ENCODE data around the gene SNX32.

The SNX32 gene

DNA sequence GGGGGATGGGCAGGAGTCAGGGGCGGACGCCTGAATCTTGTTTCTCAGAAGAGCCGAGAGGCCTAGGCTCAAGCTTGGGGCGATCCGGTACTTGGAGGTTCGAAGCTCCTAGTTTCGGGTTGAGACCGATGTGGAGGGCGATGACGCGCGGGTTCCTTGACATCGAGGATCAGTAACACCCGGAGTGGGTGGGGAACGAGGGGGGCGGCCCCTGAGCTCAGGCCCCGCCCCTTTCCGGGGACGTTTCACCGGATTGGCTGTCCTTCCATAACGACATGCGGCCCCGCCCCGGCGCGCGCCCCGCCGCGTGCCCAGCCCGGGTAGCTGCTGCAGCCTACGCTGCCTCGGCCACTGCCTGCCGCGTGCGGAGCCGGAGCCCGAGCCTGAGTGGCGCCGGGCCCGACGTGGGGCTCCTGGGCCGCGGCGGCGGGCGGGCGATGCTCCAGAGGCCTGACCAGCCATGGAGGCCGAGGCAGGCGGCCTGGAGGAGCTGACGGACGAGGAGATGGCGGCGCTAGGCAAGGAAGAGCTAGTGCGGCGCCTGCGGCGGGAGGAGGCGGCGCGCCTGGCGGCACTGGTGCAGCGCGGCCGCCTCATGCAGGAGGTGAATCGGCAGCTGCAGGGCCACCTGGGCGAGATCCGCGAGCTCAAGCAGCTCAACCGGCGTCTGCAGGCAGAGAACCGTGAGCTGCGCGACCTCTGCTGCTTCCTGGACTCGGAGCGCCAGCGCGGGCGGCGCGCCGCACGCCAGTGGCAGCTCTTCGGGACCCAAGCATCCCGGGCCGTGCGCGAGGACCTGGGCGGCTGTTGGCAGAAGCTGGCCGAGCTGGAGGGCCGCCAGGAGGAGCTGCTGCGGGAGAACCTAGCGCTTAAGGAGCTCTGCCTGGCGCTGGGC, 56.8 kb downstream of the SNX32 start, which contains the start of gene CCDC85B (continued):
- TF ChIP-seq, protein P1, sequence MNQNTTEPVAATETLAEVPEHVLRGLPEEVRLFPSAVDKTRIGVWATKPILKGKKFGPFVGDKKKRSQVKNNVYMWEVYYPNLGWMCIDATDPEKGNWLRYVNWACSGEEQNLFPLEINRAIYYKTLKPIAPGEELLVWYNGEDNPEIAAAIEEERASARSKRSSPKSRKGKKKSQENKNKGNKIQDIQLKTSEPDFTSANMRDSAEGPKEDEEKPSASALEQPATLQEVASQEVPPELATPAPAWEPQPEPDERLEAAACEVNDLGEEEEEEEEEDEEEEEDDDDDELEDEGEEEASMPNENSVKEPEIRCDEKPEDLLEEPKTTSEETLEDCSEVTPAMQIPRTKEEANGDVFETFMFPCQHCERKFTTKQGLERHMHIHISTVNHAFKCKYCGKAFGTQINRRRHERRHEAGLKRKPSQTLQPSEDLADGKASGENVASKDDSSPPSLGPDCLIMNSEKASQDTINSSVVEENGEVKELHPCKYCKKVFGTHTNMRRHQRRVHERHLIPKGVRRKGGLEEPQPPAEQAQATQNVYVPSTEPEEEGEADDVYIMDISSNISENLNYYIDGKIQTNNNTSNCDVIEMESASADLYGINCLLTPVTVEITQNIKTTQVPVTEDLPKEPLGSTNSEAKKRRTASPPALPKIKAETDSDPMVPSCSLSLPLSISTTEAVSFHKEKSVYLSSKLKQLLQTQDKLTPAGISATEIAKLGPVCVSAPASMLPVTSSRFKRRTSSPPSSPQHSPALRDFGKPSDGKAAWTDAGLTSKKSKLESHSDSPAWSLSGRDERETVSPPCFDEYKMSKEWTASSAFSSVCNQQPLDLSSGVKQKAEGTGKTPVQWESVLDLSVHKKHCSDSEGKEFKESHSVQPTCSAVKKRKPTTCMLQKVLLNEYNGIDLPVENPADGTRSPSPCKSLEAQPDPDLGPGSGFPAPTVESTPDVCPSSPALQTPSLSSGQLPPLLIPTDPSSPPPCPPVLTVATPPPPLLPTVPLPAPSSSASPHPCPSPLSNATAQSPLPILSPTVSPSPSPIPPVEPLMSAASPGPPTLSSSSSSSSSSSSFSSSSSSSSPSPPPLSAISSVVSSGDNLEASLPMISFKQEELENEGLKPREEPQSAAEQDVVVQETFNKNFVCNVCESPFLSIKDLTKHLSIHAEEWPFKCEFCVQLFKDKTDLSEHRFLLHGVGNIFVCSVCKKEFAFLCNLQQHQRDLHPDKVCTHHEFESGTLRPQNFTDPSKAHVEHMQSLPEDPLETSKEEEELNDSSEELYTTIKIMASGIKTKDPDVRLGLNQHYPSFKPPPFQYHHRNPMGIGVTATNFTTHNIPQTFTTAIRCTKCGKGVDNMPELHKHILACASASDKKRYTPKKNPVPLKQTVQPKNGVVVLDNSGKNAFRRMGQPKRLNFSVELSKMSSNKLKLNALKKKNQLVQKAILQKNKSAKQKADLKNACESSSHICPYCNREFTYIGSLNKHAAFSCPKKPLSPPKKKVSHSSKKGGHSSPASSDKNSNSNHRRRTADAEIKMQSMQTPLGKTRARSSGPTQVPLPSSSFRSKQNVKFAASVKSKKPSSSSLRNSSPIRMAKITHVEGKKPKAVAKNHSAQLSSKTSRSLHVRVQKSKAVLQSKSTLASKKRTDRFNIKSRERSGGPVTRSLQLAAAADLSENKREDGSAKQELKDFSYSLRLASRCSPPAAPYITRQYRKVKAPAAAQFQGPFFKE (tag by site-specific recombination; IDR thresholded peaks at IDR 0.05; ENCODE audit: borderline replicate concordance) = no peak
- TF ChIP-seq ZFHX2 (tag by site-specific recombination; conservative IDR thresholded peaks at IDR 0.05) (peak; percentile 51), KLF9 (tag by site-specific recombination; IDR thresholded peaks at IDR 0.05; ENCODE audit: low read depth) (peak; percentile 49; the same call in 1 of the 2 replicates), ZNF341 (tag by site-specific recombination; IDR thresholded peaks at IDR 0.05; ENCODE audit: low read depth) (peak; percentile 69), KLF10 (tag by site-specific recombination; IDR thresholded peaks at IDR 0.05) (peak; percentile 51; the same call in 1 of the 2 replicates), KLF8 (tag by site-specific recombination; IDR thresholded peaks at IDR 0.05) (peak; percentile 40; the same call in 1 of the 2 replicates), ZNF600 (tag by site-specific recombination; IDR thresholded peaks at IDR 0.05) (0 out of 2 replicates have a peak, but pooled peaks have one; percentile 9), ZBTB17 (tag by site-specific recombination; IDR thresholded peaks at IDR 0.05) (peak; percentile 85), YY1 (tag by site-specific recombination; IDR thresholded peaks at IDR 0.05) (peak; percentile 52; the same call in 1 of the 2 replicates), HOXC10 (CRISPR knock-in tag; IDR thresholded peaks at IDR 0.05) (peak; percentile 91; the same call in 1 of the 2 replicates), ZBTB8A (tag by site-specific recombination; IDR thresholded peaks at IDR 0.05) (peak; percentile 55)
- TF ChIP-seq, protein P2, sequence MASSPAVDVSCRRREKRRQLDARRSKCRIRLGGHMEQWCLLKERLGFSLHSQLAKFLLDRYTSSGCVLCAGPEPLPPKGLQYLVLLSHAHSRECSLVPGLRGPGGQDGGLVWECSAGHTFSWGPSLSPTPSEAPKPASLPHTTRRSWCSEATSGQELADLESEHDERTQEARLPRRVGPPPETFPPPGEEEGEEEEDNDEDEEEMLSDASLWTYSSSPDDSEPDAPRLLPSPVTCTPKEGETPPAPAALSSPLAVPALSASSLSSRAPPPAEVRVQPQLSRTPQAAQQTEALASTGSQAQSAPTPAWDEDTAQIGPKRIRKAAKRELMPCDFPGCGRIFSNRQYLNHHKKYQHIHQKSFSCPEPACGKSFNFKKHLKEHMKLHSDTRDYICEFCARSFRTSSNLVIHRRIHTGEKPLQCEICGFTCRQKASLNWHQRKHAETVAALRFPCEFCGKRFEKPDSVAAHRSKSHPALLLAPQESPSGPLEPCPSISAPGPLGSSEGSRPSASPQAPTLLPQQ (tag by site-specific recombination; IDR thresholded peaks at IDR 0.05) = 0 out of 2 replicates have a peak, but pooled peaks have one; percentile 30
- TF ChIP-seq, protein P3, sequence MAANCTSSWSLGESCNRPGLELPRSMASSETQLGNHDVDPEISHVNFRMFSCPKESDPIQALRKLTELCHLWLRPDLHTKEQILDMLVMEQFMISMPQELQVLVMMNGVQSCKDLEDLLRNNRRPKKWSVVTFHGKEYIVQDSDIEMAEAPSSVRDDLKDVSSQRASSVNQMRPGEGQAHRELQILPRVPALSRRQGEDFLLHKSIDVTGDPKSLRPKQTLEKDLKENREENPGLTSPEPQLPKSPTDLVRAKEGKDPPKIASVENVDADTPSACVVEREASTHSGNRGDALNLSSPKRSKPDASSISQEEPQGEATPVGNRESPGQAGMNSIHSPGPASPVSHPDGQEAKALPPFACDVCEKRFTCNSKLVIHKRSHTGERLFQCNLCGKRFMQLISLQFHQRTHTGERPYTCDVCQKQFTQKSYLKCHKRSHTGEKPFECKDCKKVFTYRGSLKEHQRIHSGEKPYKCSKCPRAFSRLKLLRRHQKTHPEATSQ (tag by site-specific recombination; IDR thresholded peaks at IDR 0.05) = peak; percentile 79; the same call in 1 of the 2 replicates

DNA sequence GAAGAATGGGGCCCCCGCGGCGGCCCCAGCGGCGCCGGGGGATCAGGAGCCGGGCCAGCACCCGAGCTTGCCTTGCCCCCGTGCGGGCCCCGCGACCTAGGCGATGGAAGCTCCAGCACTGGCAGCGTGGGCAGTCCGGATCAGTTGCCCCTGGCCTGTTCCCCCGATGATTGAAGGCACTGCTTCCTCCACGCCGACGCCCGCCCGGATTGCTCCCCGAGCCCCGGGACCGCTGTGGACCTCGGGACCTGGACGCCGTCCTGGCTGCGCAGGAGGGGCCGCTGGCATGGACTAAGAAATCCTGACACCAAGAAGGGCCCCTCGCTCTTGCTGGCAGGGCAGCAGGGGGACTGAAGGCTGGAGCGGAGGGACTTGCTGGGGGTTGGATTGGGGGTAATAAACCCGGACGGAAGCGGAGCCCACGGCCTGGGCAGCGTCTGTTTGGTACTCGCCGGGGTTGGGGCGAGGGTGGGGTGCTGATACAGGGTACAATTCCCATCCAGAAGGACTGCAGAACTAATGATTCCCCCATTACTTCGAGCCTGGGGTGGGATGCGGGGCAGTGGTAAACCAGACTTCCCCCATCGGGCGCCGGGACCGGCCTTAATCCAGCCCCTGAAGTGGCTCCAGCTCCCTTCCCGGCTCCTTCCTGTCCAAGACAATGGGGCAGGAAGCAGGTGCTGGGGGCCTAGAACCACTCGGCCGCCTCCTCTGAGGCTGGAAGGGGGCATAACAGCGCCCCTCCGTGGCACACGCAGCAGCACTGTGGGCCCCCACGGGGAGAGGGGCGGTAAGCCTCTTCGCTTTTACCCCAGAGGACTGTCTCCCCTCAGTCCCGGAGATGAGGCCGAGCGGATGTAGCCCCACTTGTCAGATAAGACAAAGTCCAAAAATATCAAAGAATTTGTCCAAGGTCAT, 57.7 kb downstream of the SNX32 start:
- H3K9me3 ChIP-seq (ENCODE audit: control insufficient read depth, insufficient read depth, low read depth, low read length) = no peaks in the 10 kb centered on the region
- H3K4me1 ChIP-seq (ENCODE audit: control insufficient read depth, insufficient read depth, low read length) = no peaks in the 10 kb centered on the region
- H3K36me3 ChIP-seq (ENCODE audit: control insufficient read depth in 2 of 2, insufficient read depth in 1 of 2, low read length in 2 of 2) = peaks cover 0 to 9% of the 10 kb centered on the region in 2 experiments; a peak in 2 of 3 replicates
- peak overlapping the region; percentile 67; the same call in 1 of the 2 replicates for H3K27ac ChIP-seq (ENCODE audit: extremely low read depth, low read depth, low read length)
- ChIA-PET CTCF (interaction anchor here (0.6 to 9.5 kb wide), 10 partner anchors 10 to 493 kb away, joined by 3 to 189 read pairs (median 12); partner anchors contain the start of genes CFL1, FOSL1, MUS81 and SART1), POLR2A (interaction anchor here (0.5 to 6.1 kb wide), 19 partner anchors 9 to 398 kb away, joined by 3 to 121 read pairs (median 5); partner anchors contain the start of genes C11orf68, CFL1, DRAP1 and FOSL1)
- peak overlapping the region; percentile 55 for H3K4me3 ChIP-seq (ENCODE audit: low read depth, low read length)
- no peak for TF ChIP-seq ZNF837 (tag by site-specific recombination; IDR thresholded peaks at IDR 0.05)
- TF ChIP-seq ZNF155 (tag by site-specific recombination; IDR thresholded peaks at IDR 0.05) = no peak
- TF ChIP-seq, protein P4, sequence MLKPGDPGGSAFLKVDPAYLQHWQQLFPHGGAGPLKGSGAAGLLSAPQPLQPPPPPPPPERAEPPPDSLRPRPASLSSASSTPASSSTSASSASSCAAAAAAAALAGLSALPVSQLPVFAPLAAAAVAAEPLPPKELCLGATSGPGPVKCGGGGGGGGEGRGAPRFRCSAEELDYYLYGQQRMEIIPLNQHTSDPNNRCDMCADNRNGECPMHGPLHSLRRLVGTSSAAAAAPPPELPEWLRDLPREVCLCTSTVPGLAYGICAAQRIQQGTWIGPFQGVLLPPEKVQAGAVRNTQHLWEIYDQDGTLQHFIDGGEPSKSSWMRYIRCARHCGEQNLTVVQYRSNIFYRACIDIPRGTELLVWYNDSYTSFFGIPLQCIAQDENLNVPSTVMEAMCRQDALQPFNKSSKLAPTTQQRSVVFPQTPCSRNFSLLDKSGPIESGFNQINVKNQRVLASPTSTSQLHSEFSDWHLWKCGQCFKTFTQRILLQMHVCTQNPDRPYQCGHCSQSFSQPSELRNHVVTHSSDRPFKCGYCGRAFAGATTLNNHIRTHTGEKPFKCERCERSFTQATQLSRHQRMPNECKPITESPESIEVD (tag by site-specific recombination; IDR thresholded peaks at IDR 0.05) = no peak
- TF ChIP-seq, protein P5, sequence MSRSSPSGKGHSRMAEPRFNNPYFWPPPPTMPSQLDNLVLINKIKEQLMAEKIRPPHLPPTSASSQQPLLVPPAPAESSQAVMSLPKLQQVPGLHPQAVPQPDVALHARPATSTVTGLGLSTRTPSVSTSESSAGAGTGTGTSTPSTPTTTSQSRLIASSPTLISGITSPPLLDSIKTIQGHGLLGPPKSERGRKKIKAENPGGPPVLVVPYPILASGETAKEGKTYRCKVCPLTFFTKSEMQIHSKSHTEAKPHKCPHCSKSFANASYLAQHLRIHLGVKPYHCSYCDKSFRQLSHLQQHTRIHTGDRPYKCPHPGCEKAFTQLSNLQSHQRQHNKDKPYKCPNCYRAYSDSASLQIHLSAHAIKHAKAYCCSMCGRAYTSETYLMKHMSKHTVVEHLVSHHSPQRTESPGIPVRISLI (tag by site-specific recombination; IDR thresholded peaks at IDR 0.05) = no peak
- no peak for TF ChIP-seq SCRT2 (tag by site-specific recombination; IDR thresholded peaks at IDR 0.05)
- TF ChIP-seq ZNF660 (tag by site-specific recombination; IDR thresholded peaks at IDR 0.05) = no peak; the same call in 1 of the 2 replicates
- no peak for TF ChIP-seq ZNF169 (tag by site-specific recombination; IDR thresholded peaks at IDR 0.05)
- TF ChIP-seq ZNF600 (tag by site-specific recombination; IDR thresholded peaks at IDR 0.05) = peak; percentile 54; the same call in 1 of the 2 replicates
- no peak for TF ChIP-seq ZNF211 (tag by site-specific recombination; IDR thresholded peaks at IDR 0.05; ENCODE audit: low read depth)

All from HEK293 (cell line).